Stimulated activated naive B cell treated with anti-CD40 and anti-IgM and Interleukin-4, amounts not matched to agents 10 μg/mL and 1 μg/mL and 100 μg/mL, for 72 hours (primary cell): ENCODE measurements around the gene AHCY.
"Not testable (repeated sequence)": the region's sequence is repeated elsewhere in the genome, so short reads cannot be mapped to it uniquely, and the experiment has no call there.

Experiments
- ATAC-seq, 2 donors: fragments of 150-1000 bp; cut with Tn5 transposase; replicated peaks; 2 replicates each; pipeline ENCODE4 v1.10.0; 2021; ENCODE audit warnings: moderate library complexity in 1 of 2
- DNase-seq: peaks from one replicate; pipeline ENCODE4 v3.0.0; 2021
- H3K27ac Mint-ChIP-seq: one replicate; pipeline ENCODE4 v1.8.0; 2022; ENCODE audit warnings: mild to moderate bottlenecking, mixed read lengths
- H3K27me3 Mint-ChIP-seq, 2 donors: one replicate each; pipeline ENCODE4 v1.8.0; 2022; ENCODE audit warnings: mixed read lengths in 2 of 2
- H3K36me3 Mint-ChIP-seq, 2 donors: one replicate each; pipeline ENCODE4 v1.8.0; 2022; ENCODE audit warnings: mixed read lengths in 2 of 2, mild to moderate bottlenecking in 1 of 2
- H3K4me1 Mint-ChIP-seq, 2 donors: one replicate each; pipeline ENCODE4 v1.8.0; 2022; ENCODE audit warnings: mixed read lengths in 2 of 2, mild to moderate bottlenecking in 1 of 2
- H3K4me3 Mint-ChIP-seq, 2 donors: one replicate each; pipeline ENCODE4 v1.8.0; 2022; ENCODE audit warnings: mild to moderate bottlenecking in 2 of 2, mixed read lengths in 2 of 2, moderate library complexity in 1 of 2
- H3K9me3 Mint-ChIP-seq, 2 donors: one replicate each; pipeline ENCODE4 v1.8.0; 2022; ENCODE audit warnings: mixed read lengths in 2 of 2, mild to moderate bottlenecking in 1 of 2

AHCY gene

DNA sequence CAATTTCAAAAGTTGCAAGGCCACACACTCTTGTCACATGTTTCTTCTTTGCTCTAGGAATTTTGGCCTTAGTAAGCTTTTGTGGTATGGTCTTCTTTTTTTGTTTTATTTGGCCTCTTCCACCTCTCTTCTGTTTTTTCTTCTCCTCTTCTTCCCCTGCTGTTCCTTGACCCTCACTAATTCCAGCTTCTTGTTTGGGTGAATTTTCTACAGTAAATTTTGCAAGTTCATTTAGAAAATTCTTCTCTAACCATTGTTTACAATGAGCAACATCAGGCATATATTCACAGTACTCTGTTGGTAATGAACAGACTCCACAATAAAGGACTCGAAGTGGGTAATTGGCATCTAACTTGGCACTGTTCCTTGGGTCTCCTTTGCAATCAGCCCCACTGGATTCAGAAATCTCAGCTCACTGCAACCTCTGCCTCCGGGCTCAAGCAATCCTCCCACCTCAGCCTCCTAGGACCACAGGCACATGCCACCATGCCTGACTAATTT lies 57.0 kb downstream of the AHCY start:
- ATAC-seq: no peak
- Mint-ChIP-seq H3K4me3 (no peak overlapping the region), H3K9me3 (no peaks in the 10 kb centered on the region), H3K36me3 (no peaks in the 10 kb centered on the region), H3K27ac (no peak overlapping the region), H3K4me1 (peaks cover 14 to 22% of the 10 kb centered on the region in 2 donors), H3K27me3 (no peaks in the 10 kb centered on the region)
- DNase-seq: no peak

DNA sequence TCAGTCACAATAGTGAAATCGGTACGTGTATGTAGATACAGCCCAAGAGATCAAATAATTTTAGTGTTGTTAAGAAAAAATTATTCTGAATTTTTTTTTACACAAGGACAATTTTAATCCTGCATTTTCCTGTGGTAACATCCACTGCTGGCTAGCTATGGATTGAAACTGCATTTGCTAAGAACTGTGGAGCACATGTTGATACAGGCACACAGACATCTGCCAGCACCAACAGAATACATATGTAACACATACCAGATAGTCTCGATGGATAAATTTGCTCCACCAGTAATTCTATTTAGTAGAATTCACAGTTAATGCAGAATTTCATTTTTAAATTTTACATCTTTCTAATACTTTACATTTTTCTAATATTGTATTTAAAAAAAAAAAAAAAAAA lies 59.8 kb downstream of the AHCY start:
- peaks cover 14 to 35% of the 10 kb centered on the region in 2 donors for H3K4me1 Mint-ChIP-seq
- H3K27me3 Mint-ChIP-seq: no peaks in the 10 kb centered on the region
- H3K36me3 Mint-ChIP-seq: peaks cover 0 to 2% of the 10 kb centered on the region in 2 donors
- peaks cover 4 to 6% of the 10 kb centered on the region in 2 donors for H3K9me3 Mint-ChIP-seq
- H3K27ac Mint-ChIP-seq: no peak overlapping the region
- no peak for ATAC-seq
- DNase-seq: no peak
- no peak overlapping the region for H3K4me3 Mint-ChIP-seq

DNA sequence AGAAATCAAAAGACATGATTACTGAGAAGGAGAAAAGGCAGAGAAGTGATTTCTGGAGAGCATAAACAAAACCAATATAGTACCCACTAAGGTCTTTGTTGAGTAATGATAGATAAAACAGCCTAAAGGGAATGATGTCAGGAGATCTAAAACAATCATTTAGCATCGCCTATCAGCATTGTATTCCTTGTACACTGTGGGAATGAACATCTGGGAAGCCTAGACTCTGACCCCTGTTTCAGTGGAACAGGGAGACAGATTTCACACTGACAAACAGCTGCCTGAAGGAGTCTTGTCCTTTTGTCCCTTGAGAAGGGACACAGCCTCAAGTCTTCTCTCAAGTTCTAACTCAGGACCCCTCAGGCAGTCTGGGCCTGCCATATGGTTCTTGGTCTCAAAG lies 60.3 kb downstream of the AHCY start:
- H3K4me1 Mint-ChIP-seq: peaks cover 14 to 35% of the 10 kb centered on the region in 2 donors
- H3K9me3 Mint-ChIP-seq: peaks cover 7 to 10% of the 10 kb centered on the region in 2 donors
- H3K27ac Mint-ChIP-seq: peak overlapping the region; percentile 14
- no peak overlapping the region for H3K4me3 Mint-ChIP-seq
- peaks cover 0 to 7% of the 10 kb centered on the region in 2 donors for H3K36me3 Mint-ChIP-seq
- DNase-seq (no peak), ATAC-seq (no peak)
- H3K27me3 Mint-ChIP-seq: no peaks in the 10 kb centered on the region

DNA sequence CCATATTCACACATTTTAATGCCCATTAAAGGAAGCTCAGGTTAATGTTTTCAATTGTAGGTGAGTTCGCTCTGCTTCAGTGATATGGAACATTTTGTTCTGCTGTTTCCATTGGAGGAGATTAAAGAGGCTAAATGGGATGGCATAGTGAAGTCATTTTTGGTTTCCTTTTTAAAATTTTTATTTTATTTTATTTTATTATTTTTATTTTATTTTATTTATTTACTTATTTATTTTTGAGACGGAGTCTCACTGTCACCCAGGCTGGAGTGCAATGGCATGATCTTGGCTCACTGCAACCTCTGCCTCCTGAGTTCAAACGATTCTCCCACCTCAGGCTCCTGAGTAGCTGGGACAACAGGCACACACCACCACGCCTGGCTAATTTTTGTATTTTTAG lies 61.1 kb downstream of the AHCY start:
- not testable (repeated sequence) for H3K27ac Mint-ChIP-seq, H3K36me3 Mint-ChIP-seq, H3K4me3 Mint-ChIP-seq, H3K27me3 Mint-ChIP-seq, ATAC-seq, DNase-seq
- Mint-ChIP-seq H3K4me1 (peaks cover 14 to 35% of the 10 kb centered on the region in 2 donors), H3K9me3 (peaks cover 7 to 10% of the 10 kb centered on the region in 2 donors)

DNA sequence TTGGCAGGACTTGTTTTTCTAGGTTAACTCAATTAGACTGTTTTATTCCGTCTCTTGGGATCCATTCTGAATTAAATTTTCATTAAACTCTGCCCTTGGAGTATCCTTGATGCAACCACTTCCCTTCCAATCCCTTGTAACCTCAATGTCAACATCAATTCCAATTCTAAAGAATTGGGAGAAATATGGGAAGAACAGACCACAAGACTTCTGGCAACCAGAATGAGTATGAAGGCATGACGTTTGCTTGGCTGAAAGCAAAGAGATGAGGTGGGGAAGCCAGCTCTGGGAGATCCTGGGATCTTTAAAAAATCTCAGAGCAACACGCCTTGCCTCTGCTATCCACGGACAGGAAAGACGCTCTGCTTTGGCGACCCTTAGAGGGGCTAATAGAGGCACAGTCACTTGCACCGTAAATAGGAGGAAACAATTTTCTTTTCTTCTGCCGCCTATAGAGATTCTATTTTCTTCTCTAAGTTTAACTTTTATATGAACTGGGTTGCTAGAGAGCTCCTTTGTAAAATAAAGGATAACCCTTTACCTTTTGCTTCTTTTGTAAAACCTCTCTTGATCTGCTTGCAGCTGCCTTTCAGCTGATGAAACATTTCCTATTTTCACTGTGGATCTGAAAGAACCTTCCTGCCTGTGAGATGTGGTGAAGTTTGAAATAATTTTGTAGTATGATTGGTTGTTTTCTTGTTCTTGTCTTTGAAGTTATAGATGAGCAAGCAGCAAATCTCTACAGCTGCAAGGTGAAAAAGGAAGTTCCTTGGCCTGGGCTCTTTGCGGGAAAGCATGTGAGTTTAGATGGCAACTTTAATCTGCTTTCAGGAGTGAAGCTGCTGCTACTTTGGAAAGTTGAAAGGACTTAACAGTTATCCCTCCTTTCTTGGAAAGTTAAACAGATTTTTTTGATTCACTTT lies 62.2 kb downstream of the AHCY start, which contains the start of gene ASIP:
TSS of gene ASIP (plus strand) at position 731 of the 923 bp plus-strand sequence. CDS start 18,952 bp downstream, outside the sequence.
- no peak for DNase-seq
- peaks cover 14 to 35% of the 10 kb centered on the region in 2 donors for H3K4me1 Mint-ChIP-seq
- peak within 1 kb of the TSS; percentile 72 for H3K27ac Mint-ChIP-seq
- H3K36me3 Mint-ChIP-seq: peaks cover 0 to 8% of the 10 kb centered on the region in 2 donors
- ATAC-seq: peak; percentile 73 to 74
- peak within 1 kb of the TSS in 1 of 2 donors; percentile 6 for H3K4me3 Mint-ChIP-seq
- H3K27me3 Mint-ChIP-seq: no peaks in the 10 kb centered on the region
- H3K9me3 Mint-ChIP-seq: peaks cover 7 to 10% of the 10 kb centered on the region in 2 donors

DNA sequence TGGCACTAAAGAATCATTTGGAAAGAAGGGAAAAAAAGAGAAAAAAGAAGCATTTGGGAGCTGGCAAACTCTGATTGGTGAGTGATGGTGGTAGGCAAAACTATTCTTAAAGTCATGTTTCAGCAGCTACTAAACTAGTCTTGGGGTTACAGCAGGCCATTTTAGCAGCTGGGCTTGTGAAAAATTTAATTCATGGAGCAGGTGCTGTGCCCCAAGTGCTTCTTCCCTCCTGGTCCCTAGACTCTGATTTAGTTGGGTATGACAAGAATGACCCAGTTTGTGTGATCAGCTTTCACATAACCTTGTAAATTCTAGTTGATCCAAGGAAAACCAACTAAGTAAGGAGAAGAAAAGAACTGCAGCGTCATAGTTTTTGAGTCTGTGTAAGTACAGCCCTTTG lies 63.0 kb downstream of the AHCY start:
- H3K4me1 Mint-ChIP-seq: peaks cover 17 to 35% of the 10 kb centered on the region in 2 donors
- no peak for DNase-seq
- ATAC-seq: no peak
- H3K36me3 Mint-ChIP-seq: peaks cover 0 to 8% of the 10 kb centered on the region in 2 donors
- no peaks in the 10 kb centered on the region for H3K27me3 Mint-ChIP-seq
- no peak overlapping the region for H3K27ac Mint-ChIP-seq
- no peak overlapping the region for H3K4me3 Mint-ChIP-seq
- H3K9me3 Mint-ChIP-seq: peaks cover 7 to 13% of the 10 kb centered on the region in 2 donors

DNA sequence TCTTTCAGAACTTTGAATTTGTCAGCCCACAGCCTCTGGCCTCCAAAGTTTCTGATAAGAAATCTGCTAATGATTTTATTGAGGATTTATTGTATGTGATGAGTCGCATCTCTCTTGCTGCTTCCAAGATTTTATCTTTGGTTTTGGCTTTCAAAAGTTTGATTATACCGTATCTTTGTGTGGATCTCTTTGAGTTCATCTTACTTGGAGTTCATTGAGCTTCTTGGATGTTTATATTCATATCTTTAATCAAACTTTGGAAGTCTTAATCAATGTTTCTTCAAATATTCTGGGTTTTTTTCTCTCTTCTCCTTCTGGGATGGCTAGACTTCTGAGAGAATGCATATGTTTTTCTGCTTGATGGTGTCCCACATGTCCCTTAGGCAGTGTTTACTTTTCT lies 65.2 kb downstream of the AHCY start:
- Mint-ChIP-seq H3K27me3 (no peaks in the 10 kb centered on the region), H3K27ac (no peak overlapping the region), H3K4me1 (peaks cover 17 to 35% of the 10 kb centered on the region in 2 donors), H3K9me3 (peaks cover 7 to 13% of the 10 kb centered on the region in 2 donors), H3K36me3 (peaks cover 0 to 8% of the 10 kb centered on the region in 2 donors), H3K4me3 (no peak overlapping the region)
- no peak for DNase-seq
- ATAC-seq: no peak

DNA sequence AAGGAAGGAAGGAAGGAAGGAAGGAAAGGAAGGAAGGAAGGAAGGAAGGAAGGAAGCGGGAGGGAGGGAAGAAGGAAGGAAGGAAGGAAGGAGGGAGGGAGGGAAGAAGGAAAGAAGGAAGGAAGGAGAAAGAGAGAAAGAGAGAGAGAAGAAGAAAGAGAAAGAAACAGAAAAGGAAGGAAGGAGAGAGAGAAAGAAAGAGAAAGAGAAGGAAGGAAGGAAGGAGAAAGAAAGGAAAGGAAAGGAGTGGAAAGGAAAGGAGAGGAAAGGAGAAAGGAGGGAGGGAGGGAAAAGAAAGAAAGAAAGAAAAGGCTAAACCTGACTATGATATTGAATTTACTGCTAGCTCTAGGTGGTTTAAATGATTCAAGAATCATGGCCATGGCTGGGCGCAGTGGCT lies 67.3 kb downstream of the AHCY start:
- Mint-ChIP-seq H3K9me3 (peaks cover 7 to 13% of the 10 kb centered on the region in 2 donors), H3K27ac (no peak overlapping the region), H3K4me1 (peaks cover 8 to 15% of the 10 kb centered on the region in 2 donors), H3K4me3 (no peak overlapping the region), H3K27me3 (no peaks in the 10 kb centered on the region), H3K36me3 (peaks cover 0 to 8% of the 10 kb centered on the region in 2 donors)
- no peak for ATAC-seq
- DNase-seq: no peak

DNA sequence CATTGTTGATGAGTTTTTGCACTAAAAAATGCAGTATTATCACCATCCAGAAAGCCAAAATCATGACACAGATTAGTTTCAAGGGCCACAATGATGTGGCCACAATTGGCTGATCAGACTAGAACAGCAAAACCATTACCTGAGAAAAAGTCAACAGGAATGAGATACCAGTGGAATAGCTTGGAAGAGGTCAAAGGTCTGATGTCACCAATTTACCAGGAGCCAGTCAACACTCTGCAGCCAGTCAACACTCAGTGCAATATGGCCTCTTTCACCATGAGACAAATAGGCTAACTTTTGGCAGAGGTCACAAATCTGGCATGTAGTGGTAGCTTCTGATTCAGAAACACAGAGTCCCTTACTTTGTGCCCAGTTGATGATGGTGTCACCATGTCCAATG lies 69.5 kb downstream of the AHCY start:
- DNase-seq (no peak), ATAC-seq (no peak)
- peaks cover 0 to 8% of the 10 kb centered on the region in 2 donors for H3K36me3 Mint-ChIP-seq
- no peaks in the 10 kb centered on the region for H3K27me3 Mint-ChIP-seq
- H3K4me1 Mint-ChIP-seq: peaks cover 0 to 2% of the 10 kb centered on the region in 2 donors
- H3K27ac Mint-ChIP-seq: no peak overlapping the region
- H3K9me3 Mint-ChIP-seq: peaks cover 5 to 9% of the 10 kb centered on the region in 2 donors
- no peak overlapping the region for H3K4me3 Mint-ChIP-seq

DNA sequence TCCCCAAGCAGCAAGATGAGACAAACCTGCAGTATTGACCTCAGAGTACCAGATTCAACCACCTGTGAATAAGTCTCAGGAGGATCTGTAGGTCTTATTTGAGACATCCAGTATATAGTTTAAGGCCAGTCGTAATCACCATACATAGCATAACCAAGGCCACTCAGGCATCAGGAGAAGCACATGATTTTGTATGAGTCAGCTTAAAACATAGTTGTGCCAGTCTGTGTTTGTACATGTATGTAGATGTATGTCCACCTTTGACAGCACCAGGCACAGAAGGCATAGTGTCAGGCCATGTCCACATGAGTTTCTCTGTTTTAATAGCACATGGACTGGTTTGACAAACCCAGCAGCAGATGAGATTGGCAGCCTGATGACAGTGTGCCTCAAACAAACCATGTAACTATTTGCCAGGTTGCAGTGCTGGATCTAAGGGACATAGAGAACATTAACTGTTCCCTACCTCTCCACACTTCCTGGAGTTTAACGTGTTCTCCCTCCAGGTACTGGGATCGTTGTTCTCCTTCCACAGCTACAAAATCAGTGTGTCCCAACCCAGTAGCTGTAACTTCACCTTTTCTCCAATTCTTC lies 70.6 kb downstream of the AHCY start:
- Mint-ChIP-seq H3K27me3 (no peaks in the 10 kb centered on the region), H3K27ac (no peak overlapping the region), H3K4me3 (no peak overlapping the region), H3K9me3 (peaks cover 0 to 3% of the 10 kb centered on the region in 2 donors), H3K36me3 (no peaks in the 10 kb centered on the region), H3K4me1 (peaks cover 0 to 2% of the 10 kb centered on the region in 2 donors)
- ATAC-seq (no peak), DNase-seq (no peak)

DNA sequence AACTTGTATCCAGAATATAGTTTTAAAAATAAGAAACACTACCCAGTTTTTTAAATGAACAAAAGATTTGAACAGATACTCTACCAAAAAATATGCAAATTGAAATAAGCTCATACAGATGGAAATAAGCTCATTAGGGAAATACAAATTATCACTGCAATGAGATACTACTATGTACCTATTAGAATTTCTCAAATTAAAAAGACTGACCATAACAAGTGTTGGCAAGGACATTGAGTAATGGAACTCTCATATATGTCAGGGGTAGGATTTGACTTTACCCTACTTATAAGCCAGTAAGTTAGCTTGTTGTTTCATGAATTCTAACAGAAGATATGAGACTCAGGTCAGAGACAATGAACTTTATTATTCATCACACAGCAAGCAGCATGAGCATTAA lies 71.5 kb downstream of the AHCY start:
- peaks cover 0 to 2% of the 10 kb centered on the region in 2 donors for H3K4me1 Mint-ChIP-seq
- ATAC-seq (no peak), DNase-seq (no peak)
- H3K36me3 Mint-ChIP-seq: no peaks in the 10 kb centered on the region
- no peaks in the 10 kb centered on the region for H3K27me3 Mint-ChIP-seq
- H3K27ac Mint-ChIP-seq: no peak overlapping the region
- H3K4me3 Mint-ChIP-seq: no peak overlapping the region
- H3K9me3 Mint-ChIP-seq: peaks cover 0 to 3% of the 10 kb centered on the region in 2 donors
